HL-60 (cell line): ENCODE measurements around the gene PAPPA2.
"Not testable (repeated sequence)": the region's sequence is repeated elsewhere in the genome, so short reads cannot be mapped to it uniquely, and the experiment has no call there.

Experiments
- GABPA ChIP-seq: IDR thresholded peaks from 2 replicates; pipeline ENCODE4 v1.6.1; 2012; ENCODE audit warnings: low read depth
- POLR2AphosphoS5 ChIP-seq: IDR thresholded peaks from 2 replicates; pipeline ENCODE4 v1.6.1; 2012; ENCODE audit warnings: low read depth
- SPI1 ChIP-seq: IDR thresholded peaks from 2 replicates; pipeline ENCODE4 v1.6.1; 2012; ENCODE audit warnings: low read depth, mild to moderate bottlenecking, borderline replicate concordance
- TF ChIP-seq, protein P1 (sequence below): IDR thresholded peaks from one replicate; pipeline ENCODE4 v1.5.1; 2011; ENCODE audit warnings: low read length, control low read depth, inconsistent platforms; ENCODE audit not compliant: insufficient read depth
- TF ChIP-seq, protein P2 (sequence below): IDR thresholded peaks from 2 replicates; pipeline ENCODE4 v1.6.1; 2012; ENCODE audit warnings: low read depth; ENCODE audit not compliant: insufficient replicate concordance

GRCh38 chr1:176419608-176420007, 43.4 kb upstream of the PAPPA2 start:
- TF ChIP-seq, protein P1, sequence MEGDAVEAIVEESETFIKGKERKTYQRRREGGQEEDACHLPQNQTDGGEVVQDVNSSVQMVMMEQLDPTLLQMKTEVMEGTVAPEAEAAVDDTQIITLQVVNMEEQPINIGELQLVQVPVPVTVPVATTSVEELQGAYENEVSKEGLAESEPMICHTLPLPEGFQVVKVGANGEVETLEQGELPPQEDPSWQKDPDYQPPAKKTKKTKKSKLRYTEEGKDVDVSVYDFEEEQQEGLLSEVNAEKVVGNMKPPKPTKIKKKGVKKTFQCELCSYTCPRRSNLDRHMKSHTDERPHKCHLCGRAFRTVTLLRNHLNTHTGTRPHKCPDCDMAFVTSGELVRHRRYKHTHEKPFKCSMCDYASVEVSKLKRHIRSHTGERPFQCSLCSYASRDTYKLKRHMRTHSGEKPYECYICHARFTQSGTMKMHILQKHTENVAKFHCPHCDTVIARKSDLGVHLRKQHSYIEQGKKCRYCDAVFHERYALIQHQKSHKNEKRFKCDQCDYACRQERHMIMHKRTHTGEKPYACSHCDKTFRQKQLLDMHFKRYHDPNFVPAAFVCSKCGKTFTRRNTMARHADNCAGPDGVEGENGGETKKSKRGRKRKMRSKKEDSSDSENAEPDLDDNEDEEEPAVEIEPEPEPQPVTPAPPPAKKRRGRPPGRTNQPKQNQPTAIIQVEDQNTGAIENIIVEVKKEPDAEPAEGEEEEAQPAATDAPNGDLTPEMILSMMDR, result not testable (repeated sequence)
- not testable (repeated sequence) for TF ChIP-seq GABPA, POLR2AphosphoS5, SPI1
- TF ChIP-seq, protein P2, sequence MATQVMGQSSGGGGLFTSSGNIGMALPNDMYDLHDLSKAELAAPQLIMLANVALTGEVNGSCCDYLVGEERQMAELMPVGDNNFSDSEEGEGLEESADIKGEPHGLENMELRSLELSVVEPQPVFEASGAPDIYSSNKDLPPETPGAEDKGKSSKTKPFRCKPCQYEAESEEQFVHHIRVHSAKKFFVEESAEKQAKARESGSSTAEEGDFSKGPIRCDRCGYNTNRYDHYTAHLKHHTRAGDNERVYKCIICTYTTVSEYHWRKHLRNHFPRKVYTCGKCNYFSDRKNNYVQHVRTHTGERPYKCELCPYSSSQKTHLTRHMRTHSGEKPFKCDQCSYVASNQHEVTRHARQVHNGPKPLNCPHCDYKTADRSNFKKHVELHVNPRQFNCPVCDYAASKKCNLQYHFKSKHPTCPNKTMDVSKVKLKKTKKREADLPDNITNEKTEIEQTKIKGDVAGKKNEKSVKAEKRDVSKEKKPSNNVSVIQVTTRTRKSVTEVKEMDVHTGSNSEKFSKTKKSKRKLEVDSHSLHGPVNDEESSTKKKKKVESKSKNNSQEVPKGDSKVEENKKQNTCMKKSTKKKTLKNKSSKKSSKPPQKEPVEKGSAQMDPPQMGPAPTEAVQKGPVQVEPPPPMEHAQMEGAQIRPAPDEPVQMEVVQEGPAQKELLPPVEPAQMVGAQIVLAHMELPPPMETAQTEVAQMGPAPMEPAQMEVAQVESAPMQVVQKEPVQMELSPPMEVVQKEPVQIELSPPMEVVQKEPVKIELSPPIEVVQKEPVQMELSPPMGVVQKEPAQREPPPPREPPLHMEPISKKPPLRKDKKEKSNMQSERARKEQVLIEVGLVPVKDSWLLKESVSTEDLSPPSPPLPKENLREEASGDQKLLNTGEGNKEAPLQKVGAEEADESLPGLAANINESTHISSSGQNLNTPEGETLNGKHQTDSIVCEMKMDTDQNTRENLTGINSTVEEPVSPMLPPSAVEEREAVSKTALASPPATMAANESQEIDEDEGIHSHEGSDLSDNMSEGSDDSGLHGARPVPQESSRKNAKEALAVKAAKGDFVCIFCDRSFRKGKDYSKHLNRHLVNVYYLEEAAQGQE, result not testable (repeated sequence)
